DMS 273 (cell line): ENCODE data around the gene ODC1.
A peak's percentile ranks its signal among the peaks of the same experiment; 100 is the strongest.

ENCODE experiments used
- DNase-seq: peaks from one replicate; lab custom pipeline; 2025; ENCODE audit not compliant: unreplicated experiment; lab: John Stamatoyannopoulos, UW

Gene ODC1

DNA sequence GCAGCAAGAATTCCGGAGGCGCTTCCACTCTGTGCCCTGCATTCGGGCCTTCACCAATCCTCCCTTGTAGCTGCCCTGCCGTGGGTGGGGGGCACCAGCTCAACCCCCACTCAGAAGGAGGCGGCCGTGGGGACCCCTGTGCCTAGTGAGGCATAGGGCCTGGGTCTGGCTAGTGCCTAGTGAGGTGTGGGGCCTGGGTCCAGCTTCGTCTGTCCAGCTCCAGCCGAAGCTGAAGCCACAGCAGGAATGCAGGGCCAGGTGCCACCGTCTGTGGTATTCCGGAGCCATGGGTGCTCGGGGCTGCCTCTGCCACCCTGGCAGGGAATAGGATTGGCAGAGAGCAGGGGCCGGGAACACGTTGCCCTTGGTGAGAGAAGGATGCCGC is 12.3 kb downstream of the ODC1 start:
- DNase-seq: no peak

DNA sequence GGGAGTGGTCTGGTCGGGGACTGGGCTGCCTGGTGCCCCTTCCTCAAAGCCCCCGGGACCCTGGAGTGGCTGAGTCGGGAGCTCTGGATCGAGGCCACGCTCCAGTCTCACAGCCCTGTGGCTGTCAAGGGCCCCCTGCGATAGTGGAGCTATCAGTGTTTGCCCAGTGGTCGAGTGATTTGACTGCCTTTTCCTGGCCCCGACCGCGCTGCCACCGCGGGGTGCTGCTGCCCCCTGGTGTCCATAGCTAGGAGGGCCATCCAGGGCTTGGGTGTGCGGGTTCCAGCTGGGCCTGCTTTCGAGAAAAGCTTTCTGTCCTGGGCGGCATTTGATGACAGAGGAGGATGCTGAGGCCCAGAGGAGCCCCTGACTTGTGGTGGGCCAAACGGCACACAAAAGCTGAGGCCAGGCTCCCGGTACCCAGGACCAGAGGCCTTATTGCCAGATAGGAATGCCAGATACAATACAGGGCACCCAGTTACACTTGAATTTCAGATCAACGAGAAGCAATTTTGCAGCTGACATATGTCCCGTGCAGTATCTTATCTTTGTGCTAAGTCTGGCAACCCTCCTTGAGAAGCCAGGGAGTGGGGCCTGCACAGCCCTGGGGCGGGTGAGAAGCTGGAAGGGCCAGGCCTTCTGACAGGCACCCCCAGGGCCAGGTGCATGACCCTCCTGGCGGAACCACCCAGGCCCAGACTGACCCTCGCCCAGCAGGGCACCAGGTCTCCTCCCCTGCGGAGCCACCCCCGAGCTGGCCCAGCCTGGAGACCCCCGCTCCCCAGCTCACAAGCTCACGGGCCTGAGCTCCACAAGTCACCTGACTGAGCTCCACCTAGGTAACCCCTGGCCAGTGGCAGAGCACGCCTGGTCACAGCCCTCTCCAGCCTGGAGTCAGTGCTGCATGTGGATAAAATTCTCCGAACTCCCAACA is 13.0 kb downstream of the ODC1 start:
- peak; percentile 93 for DNase-seq

DNA sequence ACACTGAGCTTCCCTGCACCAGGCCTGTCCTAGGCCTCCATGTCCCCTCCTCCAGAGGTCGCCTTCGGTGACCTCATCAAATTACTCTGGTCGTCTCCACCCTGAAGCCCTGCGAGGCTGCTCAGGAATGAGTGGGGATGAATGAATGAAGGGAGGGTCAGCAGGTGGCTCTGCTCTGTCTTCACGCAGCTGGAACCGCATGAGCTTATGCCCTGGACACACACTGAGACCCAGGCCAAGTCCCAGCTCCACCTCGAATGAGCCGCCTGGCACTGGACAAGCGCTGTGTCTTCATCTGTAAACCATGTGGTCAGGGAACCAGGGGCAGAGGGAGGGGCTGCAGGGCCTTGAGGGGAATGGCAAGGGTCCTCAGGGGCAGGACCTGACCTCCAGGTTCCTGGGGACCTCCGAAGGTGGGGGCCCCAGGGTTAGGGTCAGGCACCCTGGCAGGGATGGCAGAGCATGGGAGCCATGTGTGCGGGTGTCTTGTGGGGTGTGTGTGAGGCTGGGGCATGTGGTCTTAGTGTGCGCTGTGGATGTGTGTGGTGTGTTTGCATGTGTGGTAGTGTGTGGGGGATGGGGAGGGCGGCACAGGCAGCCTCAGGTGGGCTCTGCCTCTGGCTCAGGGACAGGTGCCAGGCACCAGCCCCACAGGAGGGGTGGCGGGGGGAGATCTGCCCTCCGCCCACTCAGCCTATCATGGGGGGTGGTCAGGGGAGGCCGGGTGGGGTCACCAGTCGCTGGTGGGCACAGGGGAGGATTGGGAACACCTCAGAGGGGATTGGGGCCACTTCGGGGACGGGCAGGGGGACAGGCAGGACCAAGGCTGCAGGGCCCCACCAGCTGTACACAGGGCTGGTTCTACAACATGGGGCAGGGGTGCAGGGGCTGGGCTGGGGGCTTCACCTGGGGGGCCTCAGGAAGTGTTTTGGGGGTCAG is 13.9 kb downstream of the ODC1 start:
- DNase-seq: no peak

DNA sequence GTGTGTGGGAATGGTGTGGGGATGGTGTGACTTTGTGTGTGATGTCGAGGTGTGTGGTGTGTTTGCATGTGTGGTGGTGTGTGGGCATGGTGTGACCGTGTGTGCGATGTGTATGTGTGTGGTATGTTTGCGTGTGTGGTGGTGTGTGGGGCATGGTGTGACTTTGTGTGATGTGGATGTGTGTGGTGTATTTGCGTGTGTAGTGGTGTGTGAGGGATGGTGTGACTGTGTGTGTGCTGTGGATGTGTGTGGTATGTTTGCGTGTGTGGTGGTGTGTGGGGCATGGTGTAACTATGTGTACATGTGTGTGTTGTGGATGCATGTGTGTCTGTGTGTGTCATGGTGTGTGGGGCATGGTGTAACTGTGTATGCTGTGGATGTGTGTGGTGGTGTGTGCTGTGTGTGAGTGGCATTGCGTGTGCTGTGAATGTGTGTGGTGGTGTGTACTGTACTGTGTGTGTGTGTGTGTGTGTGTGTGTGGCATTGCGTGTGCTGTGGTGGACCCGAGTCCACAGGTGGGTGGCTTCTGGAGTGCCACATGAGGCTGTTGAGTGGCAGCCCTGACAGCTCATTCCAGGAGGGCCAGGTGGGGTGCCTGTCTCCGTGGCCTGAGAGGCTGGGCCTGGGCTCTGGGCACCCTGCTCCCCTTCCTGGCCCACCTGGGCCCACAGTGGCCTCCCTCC is 14.7 kb downstream of the ODC1 start:
- DNase-seq: no peak

GRCh38 chr2:10432311-10433181 is 15.6 kb downstream of the ODC1 start:
- DNase-seq: peak; percentile 70

DNA sequence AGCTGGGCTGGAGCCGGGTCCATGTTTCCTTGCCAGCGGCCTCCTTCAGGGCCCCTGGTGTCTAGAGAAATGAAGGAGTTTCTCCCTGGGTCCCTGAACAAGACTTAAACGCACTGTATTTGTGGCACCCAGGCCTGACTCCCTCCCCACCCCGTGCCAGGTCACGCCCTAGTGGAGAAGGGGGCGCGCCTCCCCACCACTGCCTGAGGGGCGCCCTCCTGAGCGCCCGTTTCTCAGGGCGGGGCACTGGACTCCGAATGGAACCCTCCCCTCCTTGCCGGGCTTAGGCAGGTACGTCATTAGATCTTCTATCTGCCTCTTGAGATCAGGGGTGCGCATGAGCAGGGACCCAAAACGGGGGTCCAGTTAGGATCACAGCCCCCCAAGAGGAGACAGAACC is 16.3 kb downstream of the ODC1 start:
- DNase-seq: peak; percentile 30

GRCh38 chr2:10430886-10431622 is 17.1 kb downstream of the ODC1 start:
- no peak for DNase-seq

DNA sequence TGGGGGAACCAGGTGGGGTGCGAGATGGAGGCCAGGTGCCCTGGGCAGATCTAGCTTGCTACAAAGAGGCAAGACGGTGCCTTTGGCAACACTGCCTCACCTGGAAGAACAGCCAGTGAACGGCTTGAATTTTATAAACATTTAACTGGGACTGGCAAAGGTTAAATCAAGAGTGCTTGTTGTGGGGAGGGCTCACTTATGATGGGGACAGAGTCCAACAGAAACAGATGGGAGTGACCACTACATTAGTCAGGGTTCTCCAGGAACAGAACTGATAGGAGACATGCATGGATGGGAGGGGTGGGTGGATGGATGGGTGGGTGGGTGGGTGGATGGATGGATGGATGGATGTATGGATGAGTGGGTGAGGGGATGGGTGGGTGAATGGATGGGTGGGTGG is 19.2 kb downstream of the ODC1 start:
- no peak for DNase-seq

- no peak for DNase-seq
Observed at GRCh38 chr2:10428355-10428754, 19.8 kb downstream of the ODC1 start.

DNA sequence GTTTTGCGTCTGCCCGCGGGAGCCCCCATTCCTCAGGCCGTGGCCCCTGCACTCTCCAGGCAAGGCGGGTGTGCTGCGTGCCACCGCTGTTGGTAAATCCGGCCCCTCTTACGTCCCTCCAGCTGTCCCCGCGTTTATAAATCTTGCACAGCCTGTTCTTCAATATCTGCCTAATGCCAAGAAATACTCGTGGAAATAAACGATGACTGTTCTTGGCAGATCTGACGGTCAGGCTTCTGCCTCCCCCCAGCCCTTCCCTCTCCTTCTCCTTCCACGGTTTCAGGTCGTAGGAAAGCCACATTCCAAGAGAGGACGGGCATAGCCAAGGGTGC is 20.5 kb downstream of the ODC1 start:
- DNase-seq: no peak

DNA sequence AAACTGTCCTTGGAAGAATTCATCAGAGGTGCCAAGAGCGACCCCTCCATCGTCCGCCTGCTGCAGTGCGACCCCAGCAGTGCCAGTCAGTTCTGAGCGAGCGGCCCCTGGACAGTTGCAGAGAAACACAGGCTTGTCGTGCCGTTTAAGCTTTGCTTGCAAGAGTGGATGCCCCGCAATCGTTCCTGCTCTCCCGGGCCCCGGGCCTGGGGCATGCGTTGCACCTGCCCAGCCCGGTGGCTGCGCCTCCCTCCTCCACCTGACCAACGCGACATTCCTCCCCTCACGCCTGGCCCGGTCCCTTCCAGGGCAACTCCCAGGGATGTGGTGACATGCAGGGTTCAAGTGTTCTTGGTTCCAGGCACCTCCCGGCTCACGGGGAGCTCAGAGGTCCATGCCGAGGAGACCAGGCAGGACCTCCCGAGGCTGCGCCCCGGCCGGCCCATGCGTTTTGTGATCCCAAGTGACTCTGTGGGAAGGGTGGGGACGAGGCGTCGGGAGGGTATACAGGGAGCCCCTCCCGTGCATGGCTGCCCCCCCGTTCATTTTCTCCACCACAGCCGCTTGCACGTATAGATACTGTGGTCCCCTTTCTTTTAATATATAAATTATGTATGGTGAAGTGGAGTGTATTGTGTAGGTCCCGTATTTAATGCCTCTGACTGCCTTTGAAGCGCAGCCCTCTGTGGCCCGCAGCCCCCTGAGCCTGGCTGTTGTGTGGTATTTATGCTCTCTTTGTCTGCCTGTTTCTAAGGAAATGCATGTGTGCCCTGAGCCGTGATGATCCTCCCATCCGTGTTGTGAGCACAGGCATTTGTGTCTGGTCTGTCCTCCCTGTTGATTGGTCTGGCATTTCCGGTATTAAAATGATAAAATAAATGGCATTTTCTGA is 21.2 kb downstream of the ODC1 start:
- DNase-seq: no peak

GRCh38 chr2:10425699-10426098 is 22.4 kb downstream of the ODC1 start:
- no peak for DNase-seq

DNA sequence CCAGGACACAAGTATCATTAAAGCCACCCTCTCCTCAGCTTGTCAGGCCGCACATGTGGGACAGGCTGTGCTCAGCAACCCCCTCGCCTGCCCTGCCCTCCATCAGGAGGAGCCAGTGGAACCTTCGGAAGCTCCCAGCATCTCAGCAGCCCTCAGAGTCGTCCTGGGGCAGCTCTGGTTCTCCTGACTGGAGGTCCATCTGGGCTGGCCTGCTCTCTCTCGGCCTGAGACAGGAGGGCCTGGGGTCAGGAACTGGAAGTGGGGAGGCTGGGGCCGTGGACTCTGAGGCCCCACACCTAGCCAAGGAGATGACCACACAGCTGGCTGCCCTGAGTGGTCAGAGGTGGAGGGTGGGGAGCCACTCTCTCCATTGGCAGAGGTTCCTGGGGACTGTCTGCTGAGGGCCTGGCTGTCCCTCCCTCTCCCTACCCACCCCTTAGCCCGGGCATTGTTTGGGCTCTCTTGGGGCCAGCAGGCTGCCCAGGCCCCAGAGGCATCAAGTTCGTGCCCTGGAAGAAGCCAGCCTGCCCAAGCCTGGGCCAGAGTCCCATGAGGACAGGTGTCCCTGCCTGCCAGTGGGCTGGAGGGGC is 23.1 kb downstream of the ODC1 start:
- no peak for DNase-seq

- no peak for DNase-seq
Observed at GRCh38 chr2:10424051-10424450, 24.1 kb downstream of the ODC1 start.

- no peak for DNase-seq
Observed at GRCh38 chr2:10423400-10423774, 24.7 kb downstream of the ODC1 start.

DNA sequence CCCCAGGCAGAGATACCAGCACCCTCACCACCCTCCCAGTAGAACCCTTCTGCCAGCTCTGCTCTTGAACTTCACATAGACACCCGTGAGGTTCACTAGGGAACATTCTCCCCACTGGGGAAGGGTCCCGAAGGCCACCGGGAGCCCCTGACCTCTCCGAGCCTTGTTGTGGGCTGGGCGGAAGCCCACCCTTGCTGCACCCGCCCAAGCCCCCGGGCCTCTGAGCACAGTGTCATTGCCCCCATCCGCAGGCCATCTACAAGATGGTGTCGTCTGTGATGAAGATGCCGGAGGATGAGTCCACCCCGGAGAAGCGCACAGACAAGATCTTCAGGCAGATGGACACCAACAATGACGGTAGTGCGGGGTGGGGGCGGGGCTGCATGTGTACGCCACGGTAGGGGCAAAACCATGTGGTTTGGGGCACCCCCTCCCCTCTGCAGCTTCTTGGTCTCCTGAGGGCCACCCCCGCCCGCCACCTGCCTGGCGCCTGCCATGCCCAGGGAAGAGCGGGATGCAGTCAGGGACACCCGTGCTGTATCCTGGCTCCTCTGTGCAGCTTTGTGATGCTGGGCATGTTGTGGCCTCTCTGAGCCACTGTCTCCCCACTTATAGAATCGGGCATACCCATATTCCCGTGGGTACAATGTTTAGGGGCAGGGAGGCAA is 25.3 kb downstream of the ODC1 start:
- DNase-seq: no peak

GRCh38 chr2:10422251-10422650 is 25.9 kb downstream of the ODC1 start:
- no peak for DNase-seq
